Liver (tissue), 9 donors: ENCODE measurements around the gene KRT9. TPM values are rescaled to one million over a fixed set of nuclear protein-coding genes. Genes with fewer than 3 reads are reported as not detected.

Experiments used
- DNase-seq: peaks from one replicate; pipeline ENCODE4 v3.0.0-alpha.2; 2017; ENCODE audit warnings: low spot score
- H3K27ac ChIP-seq, 2 donors: one replicate each; pipeline ENCODE4 v1.7.0; 2013; ENCODE audit warnings: inconsistent platforms in 2 of 2, low read length in 2 of 2, control low read depth in 1 of 2, low read depth in 1 of 2, mild to moderate bottlenecking in 1 of 2
- H3K27me3 ChIP-seq, 4 donors: one replicate each; pipeline versions ENCODE4 v1.6.1 to v1.7.0; 2013; ENCODE audit warnings: low read length in 3 of 4, inconsistent platforms in 1 of 4, mild to moderate bottlenecking in 1 of 4, moderate library complexity in 1 of 4; ENCODE audit not compliant: control insufficient read depth in 4 of 4, insufficient read depth in 4 of 4
- H3K36me3 ChIP-seq, 4 donors: one replicate each; pipeline versions ENCODE4 v1.6.1 to v1.7.0; 2013; ENCODE audit warnings: low read length in 3 of 4, mild to moderate bottlenecking in 3 of 4, low read depth in 1 of 4, moderate library complexity in 1 of 4; ENCODE audit not compliant: control insufficient read depth in 4 of 4, insufficient read depth in 3 of 4
- H3K4me1 ChIP-seq, 4 donors: one replicate each; pipeline versions ENCODE4 v1.6.1 to v1.7.0; 2013; ENCODE audit warnings: low read length in 3 of 4, mild to moderate bottlenecking in 3 of 4, moderate library complexity in 1 of 4; ENCODE audit not compliant: control insufficient read depth in 4 of 4, insufficient read depth in 4 of 4
- H3K4me3 ChIP-seq, 3 donors: one replicate each; pipeline versions ENCODE4 v1.6.1 to v1.7.0; 2013; ENCODE audit warnings: low read length in 3 of 3, control low read depth in 1 of 3, low read depth in 1 of 3, mild to moderate bottlenecking in 1 of 3
- H3K9ac ChIP-seq, 2 donors: one replicate each; pipeline ENCODE4 v1.7.0; 2013; ENCODE audit warnings: low read length in 2 of 2, mild to moderate bottlenecking in 2 of 2, moderate library complexity in 2 of 2, control low read depth in 1 of 2, low read depth in 1 of 2
- H3K9me3 ChIP-seq, 4 donors: one replicate each; pipeline versions ENCODE4 v1.6.1 to v1.7.0; 2013; ENCODE audit warnings: low read length in 3 of 4; ENCODE audit not compliant: control insufficient read depth in 4 of 4
- ATF3 ChIP-seq: IDR thresholded peaks from 2 replicates; pipeline ENCODE4 v1.6.1; 2016; ENCODE audit warnings: antibody characterized with exemption
- CTCF ChIP-seq: fragments of 150-350 bp; IDR thresholded peaks from 2 replicates; pipeline ENCODE4 v1.5.1; 2017; ENCODE audit warnings: improper control_type of control experiment, low read depth, low read length; ENCODE audit not compliant: missing input control
- FOXA1 ChIP-seq: IDR thresholded peaks from 2 replicates; pipeline ENCODE4 v1.6.1; 2016; ENCODE audit warnings: antibody characterized with exemption
- HNF4A ChIP-seq, 2 donors: conservative IDR thresholded peaks; 2 replicates each; pipeline ENCODE4 v1.6.1; 2016; ENCODE audit warnings: antibody characterized with exemption in 2 of 2, mild to moderate bottlenecking in 2 of 2
- HNF4G ChIP-seq: IDR thresholded peaks from 2 replicates; pipeline ENCODE4 v1.6.1; 2016; ENCODE audit warnings: antibody characterized with exemption
- MAX ChIP-seq: IDR thresholded peaks from 2 replicates; pipeline ENCODE4 v1.6.1; 2016; ENCODE audit warnings: antibody characterized with exemption
- RAD21 ChIP-seq, 2 donors: IDR thresholded peaks; 2 replicates each; pipeline ENCODE4 v1.6.1; 2016; ENCODE audit warnings: antibody characterized with exemption in 2 of 2, mild to moderate bottlenecking in 2 of 2
- REST ChIP-seq: IDR thresholded peaks from 2 replicates; pipeline ENCODE4 v1.6.1; 2016; ENCODE audit warnings: antibody characterized with exemption, mild to moderate bottlenecking
- RXRA ChIP-seq, 2 donors: IDR thresholded peaks; 2 replicates each; pipeline ENCODE4 v1.6.1; 2017 to 2018; ENCODE audit warnings: antibody characterized with exemption in 2 of 2, mild to moderate bottlenecking in 1 of 2
- SP1 ChIP-seq: IDR thresholded peaks from 2 replicates; pipeline ENCODE4 v1.6.1; 2018; ENCODE audit warnings: antibody characterized with exemption, mild to moderate bottlenecking
- TAF1 ChIP-seq: conservative IDR thresholded peaks from 2 replicates; pipeline ENCODE4 v1.6.1; 2016; ENCODE audit warnings: antibody characterized with exemption, mild to moderate bottlenecking
- YY1 ChIP-seq: IDR thresholded peaks from 2 replicates; pipeline ENCODE4 v1.6.1; 2016; ENCODE audit warnings: antibody characterized with exemption, mild to moderate bottlenecking
- ZBTB33 ChIP-seq: IDR thresholded peaks from 2 replicates; pipeline ENCODE4 v1.6.1; 2016; ENCODE audit warnings: antibody characterized with exemption
- WGBS: extraction: QIAGEN DNeasy Blood & Tissue Kit; methylation state at CpG from one replicate; pipeline ENCODE4 v1.1.7; 2013; 5-methylcytosine and 5-hydroxymethylcytosine counted together
- polyA plus RNA-seq, 2 donors: library from polyadenylated mRNA; stranded (reverse) in 1 of 2; unstranded in 1 of 2; fragments of 200-250 nt in 1 of 2; fragments of >200 nt in 1 of 2; fragmentation: Nextera tagmentation in 1 of 2; extraction: Ambion mirVana in 1 of 2; gene quantifications; one replicate each; pipeline versions ENCODE4 v1.2.1 to v1.2.3, GENCODE V29; 2013 to 2015
- total RNA-seq, 2 donors: library from RNA; depleted of rRNA; stranded (reverse); fragments of >200 nt; gene quantifications; one replicate each; pipeline ENCODE4 v1.2.3, GENCODE V29; 2014
- donor health status: healthy.
- donor health status: healthy.
- donor health status: healthy.
- donor health status: healthy.
- donor health status: healthy.

Gene KRT9
- total and polyA plus RNA-seq, 4 donors: not detected

- no peak overlapping the region for H3K9ac ChIP-seq
- DNase-seq: no peak
- H3K9me3 ChIP-seq: peaks cover 0 to 3% (median under 1%) of the 10 kb centered on the region in 4 donors
- H3K36me3 ChIP-seq: no peaks in the 10 kb centered on the region
- WGBS: 46% methylated on average over 23 of the region's 23 CpGs
- no peak overlapping the region for H3K27ac ChIP-seq
- peaks cover 0 to 5% (median 0%) of the 10 kb centered on the region in 4 donors for H3K27me3 ChIP-seq
- peaks cover 3 to 8% (median 6%) of the 10 kb centered on the region in 4 donors for H3K4me1 ChIP-seq
- H3K4me3 ChIP-seq: no peak overlapping the region
- TF ChIP-seq RXRA (IDR thresholded peaks at IDR 0.05) (no peak), RAD21 (IDR thresholded peaks at IDR 0.05) (no peak), YY1 (no peak), SP1 (no peak), ZBTB33 (no peak), MAX (no peak), ATF3 (no peak), HNF4G (no peak), HNF4A (conservative IDR thresholded peaks at IDR 0.05) (no peak), CTCF (no peak), FOXA1 (no peak), TAF1 (no peak)
Measured at GRCh38 chr17:41547921-41548843, 23.7 kb downstream of the KRT9 start.

GRCh38 chr17:41547378-41547841, 24.4 kb downstream of the KRT9 start:
- Histone ChIP-seq H3K4me3 (no peak overlapping the region), H3K9me3 (peaks cover 0 to 3% (median under 1%) of the 10 kb centered on the region in 4 donors), H3K4me1 (peaks cover 3 to 8% (median 6%) of the 10 kb centered on the region in 4 donors), H3K27me3 (peaks cover 0 to 5% (median 0%) of the 10 kb centered on the region in 4 donors), H3K36me3 (no peaks in the 10 kb centered on the region), H3K9ac (no peak overlapping the region), H3K27ac (no peak overlapping the region)
- TF ChIP-seq RAD21 (IDR thresholded peaks at IDR 0.05) (no peak), SP1 (no peak), YY1 (no peak)
- no peak for DNase-seq
- WGBS: 72% methylated on average over 9 of the region's 9 CpGs

GRCh38 chr17:41546819-41547218, 25.0 kb downstream of the KRT9 start:
- H3K9ac ChIP-seq: no peak overlapping the region
- 96% methylated on average over 3 of the region's 3 CpGs for WGBS
- H3K4me3 ChIP-seq: no peak overlapping the region
- H3K36me3 ChIP-seq: no peaks in the 10 kb centered on the region
- peaks cover 0 to 5% (median 0%) of the 10 kb centered on the region in 4 donors for H3K27me3 ChIP-seq
- peaks cover 0 to 3% (median under 1%) of the 10 kb centered on the region in 4 donors for H3K9me3 ChIP-seq
- H3K4me1 ChIP-seq: peaks cover 3 to 8% (median 6%) of the 10 kb centered on the region in 4 donors
- no peak for TF ChIP-seq RXRA (IDR thresholded peaks at IDR 0.05)
- TF ChIP-seq RAD21 (IDR thresholded peaks at IDR 0.05): no peak
- no peak for TF ChIP-seq TAF1
- no peak for TF ChIP-seq REST
- no peak for TF ChIP-seq ZBTB33
- no peak overlapping the region for H3K27ac ChIP-seq
- no peak for DNase-seq
